ENCODE data around the gene WAPL. TPM values are rescaled to one million over a fixed set of nuclear protein-coding genes. Genes with fewer than 3 reads are reported as not detected.
"Not testable (repeated sequence)": the region's sequence is repeated elsewhere in the genome, so short reads cannot be mapped to it uniquely, and the experiment has no call there.

WAPL gene
- 80.3 TPM for total RNA-seq

DNA sequence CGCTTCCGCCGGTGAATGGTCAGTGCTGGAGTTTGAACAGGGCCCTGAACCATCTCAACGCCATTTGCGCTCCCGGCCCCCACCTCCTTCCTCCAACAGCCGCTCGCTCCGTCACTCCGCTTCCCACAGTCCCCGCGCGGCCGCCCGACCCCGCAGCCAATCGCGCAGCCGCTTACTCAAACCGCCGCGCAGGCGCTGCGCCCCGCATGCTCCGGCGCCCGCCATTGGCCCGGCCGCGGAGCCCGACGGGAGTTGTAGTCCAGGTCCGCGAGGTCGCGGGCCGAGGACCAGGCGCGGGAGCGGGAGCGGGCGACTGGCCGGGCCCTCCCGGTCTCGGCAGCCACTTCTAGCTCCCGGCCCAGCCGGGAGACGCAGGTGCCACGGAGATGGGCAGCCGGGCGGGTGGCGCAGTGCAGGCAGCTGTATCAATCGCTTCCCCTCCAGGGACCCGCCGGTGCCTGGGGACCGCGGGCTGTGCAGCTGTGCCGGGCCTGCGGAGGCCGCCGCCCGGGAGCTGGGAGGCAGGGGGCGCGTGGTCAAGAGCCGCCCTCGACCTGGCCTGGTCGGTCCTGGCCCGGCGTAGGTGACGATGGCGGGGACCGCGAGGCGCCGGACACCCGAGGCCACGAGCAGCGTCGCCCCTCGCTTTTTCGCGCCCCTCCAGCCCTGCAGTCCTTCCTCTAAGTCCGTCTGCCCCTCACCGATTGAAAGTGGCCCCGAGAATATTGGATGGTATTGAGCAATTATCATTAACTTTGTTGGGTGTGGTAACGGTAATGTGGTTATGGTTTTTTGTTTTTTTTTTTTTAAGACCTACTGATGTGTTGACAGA lies at the start of gene WAPL:
Gene WAPL, minus strand, starts transcription at position 115 of the 832 bp plus-strand sequence. CDS start 3,723 bp downstream, outside the sequence.
- peak; percentile 94 for DNase-seq

DNA sequence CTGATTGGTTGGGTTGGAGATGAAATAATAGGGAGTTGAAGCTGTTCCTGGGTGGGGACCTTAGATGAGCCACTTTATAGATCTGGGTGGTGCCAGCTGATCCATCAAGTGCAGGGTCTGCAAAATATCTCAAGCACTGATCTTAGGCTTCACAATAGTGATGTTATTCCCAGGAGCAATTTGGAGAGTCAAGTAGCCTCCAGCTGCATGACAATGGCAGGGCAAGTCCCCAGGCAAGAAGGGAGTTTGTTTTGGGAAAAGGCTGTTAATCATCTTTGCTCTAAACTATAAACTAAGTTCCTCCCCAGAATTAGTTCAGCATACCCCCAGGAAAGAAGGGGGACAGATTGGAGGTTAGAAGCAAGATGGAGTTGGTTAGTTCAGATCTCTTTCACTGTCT lies 47.7 kb upstream of the WAPL start:
- no peak for DNase-seq

- not testable (repeated sequence) for DNase-seq
These were observed 44.9 kb upstream of the WAPL start for GRCh38 chr10:86566518-86566917.

- DNase-seq = not testable (repeated sequence)
These were observed 41.7 kb upstream of the WAPL start for GRCh38 chr10:86563338-86563737.

DNA sequence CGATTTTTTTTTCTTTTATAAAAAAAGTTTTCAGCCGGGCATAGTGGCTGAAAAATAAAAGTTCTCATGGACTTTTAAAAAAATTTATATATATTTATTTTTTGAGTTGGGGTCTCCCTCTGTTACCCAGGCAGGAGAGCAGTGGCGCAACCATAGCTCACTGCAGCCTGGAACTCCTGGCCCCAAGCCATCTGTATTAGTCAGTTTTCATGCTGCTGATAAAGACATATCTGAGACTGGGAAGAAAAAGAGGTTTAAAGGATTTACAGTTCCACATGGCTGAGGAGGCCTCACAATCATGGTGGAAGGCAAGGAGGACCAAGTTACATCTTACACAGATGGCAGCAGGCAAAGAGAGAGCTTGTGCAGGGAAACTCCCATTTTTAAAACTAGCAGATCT lies 37.1 kb upstream of the WAPL start:
- not testable (repeated sequence) for DNase-seq

DNA sequence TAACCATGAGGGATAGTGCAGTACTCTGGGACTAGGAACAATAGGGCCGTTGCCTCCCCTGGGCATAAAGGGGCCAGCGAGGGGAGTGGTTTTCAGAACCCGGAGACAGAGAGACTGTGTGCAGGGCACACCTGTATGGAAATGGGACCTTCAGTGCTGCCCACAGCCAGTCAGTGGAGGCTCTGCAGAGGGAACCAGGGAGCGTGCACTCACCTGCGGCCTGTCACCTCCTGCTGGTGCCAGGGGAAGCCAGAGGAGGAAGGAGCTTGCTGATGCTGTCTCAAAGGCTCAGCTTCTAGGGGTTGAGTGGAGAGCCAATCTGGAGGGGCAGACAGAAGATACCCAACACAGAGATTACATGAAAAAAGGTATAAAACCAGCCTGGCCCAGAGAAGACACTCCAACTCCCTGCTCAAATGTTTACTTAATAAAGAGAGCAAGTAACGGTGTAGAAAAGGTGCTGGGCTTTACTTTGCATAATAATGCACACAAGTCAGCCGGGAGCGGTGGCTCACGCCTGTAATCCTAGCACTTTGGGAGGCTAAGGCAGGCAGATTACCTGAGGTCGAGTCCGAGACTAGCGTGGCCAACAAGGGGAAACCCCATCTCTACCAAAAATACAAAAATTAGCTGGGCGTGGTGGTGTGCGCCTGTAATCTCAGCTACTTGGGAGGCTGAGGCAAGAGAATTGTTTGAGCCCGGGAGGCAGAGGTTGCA lies 35.5 kb upstream of the WAPL start:
- DNase-seq = no peak

DNA sequence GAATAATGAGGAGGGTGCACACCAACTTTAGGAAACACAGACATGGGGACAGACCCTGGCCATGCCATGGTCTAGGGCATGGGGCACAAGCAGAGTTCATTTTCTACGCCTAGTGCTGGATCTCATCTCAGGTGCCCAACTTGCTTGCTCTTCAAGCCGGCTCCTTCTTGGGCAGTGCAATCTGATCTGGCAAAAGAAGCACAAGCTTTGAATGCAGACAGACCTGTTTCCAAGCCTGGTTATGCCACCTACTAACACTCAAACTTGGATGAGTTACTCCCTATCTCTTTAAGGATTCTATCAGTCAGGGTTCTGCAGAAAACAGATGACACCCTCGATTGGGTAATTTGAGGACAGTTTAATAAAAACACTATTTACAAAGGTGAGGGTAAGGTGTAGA lies 34.9 kb upstream of the WAPL start:
- no peak for DNase-seq

DNA sequence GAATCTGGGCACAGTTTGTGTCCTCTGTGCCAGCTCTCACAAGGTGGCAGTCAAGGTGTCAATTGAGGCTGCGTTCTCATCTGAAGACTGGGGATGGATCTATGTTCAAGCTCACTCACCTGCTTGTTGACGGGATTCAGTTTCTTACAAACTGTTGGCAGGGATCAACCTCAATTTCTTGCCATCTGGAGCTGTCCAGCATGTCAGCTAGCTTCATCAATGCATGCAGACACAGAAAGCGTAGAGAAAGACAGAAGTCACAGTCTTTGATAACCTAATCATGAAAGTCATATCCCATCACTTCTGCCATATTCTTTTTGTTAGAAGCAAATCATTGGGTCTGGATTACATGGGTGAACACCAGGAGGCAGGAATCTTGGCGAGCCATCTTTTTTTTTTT lies 32.0 kb upstream of the WAPL start:
- no peak for DNase-seq

DNA sequence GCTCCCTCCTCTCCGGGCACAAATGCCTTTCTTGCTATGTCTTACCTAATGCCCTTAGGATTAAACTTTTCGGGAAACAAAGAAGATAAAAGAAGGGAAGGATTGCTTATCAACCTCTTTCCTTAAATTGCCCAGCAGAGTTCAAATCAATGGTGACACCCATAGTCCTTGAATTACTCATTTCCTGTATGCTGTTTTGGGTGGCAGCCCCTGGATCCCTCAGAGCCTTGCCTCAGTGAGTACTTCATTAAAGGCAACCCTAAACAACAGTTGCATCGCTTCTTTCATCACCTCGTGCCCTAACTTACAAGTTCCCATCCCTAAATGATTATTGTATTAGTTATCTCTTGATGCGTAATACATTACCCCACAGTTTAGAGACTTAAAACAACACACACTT lies 31.6 kb upstream of the WAPL start:
- DNase-seq = no peak

- no peak for DNase-seq
These were observed 25.7 kb upstream of the WAPL start for GRCh38 chr10:86547296-86547695.

- no peak for DNase-seq
These were observed 23.5 kb upstream of the WAPL start for GRCh38 chr10:86545101-86545500.

DNA sequence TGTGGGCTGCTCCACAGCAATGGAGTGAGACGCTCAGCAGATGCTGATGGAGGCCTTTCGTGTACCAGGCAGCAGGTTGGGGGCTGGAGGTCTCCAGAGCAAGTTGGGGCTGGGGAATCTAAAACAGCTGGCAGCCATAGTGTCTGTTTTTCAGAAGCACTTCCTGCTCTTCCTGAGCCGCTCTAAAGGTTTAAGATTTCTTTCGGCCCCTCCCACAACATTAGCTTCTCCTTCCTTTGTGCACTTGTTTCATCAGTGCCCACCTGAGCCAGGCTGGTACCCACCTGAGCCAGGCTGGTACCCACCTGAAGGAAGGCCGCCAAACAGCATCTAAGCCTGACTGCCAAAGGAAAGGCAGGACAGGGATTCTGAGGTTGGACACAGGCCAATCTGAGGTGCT lies 18.4 kb upstream of the WAPL start:
- no peak for DNase-seq

- DNase-seq = no peak
These were observed 17.0 kb upstream of the WAPL start for GRCh38 chr10:86538547-86538946.

GRCh38 chr10:86538040-86538439 lies 16.4 kb upstream of the WAPL start:
- DNase-seq = not testable (repeated sequence)

DNA sequence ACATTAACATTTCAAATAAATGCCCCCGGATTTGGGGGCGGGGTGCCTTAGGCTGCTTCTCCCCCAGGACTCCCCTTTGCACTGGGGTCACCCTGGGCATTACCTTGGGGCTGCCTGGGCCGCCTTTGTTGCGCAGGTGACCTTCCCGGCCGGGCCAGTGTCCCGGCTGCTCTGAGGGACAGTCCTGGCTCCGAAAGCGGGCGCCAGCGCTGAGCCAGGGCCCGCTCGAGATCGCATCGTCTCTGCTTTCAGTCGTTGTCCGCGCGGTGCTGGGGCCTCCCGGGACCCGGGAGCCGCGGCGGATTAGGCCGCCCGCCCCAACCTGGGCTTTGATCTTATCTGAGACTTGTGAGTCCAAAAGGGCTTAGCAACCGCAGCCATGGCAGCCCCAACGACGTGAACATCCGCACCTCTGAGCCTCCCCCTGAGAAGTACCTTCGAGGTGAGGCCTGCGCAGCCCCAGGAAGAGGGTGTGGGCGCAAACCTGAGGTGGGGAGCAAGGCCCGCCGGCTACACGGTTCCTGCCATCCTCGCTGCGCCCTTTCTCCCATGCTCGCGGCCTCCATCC lies 14.8 kb upstream of the WAPL start:
- no peak for DNase-seq

GRCh38 chr10:86535132-86535882 lies 13.7 kb upstream of the WAPL start:
- DNase-seq = no peak

- no peak for DNase-seq
These were observed 11.7 kb upstream of the WAPL start for GRCh38 chr10:86533328-86533727.

DNA sequence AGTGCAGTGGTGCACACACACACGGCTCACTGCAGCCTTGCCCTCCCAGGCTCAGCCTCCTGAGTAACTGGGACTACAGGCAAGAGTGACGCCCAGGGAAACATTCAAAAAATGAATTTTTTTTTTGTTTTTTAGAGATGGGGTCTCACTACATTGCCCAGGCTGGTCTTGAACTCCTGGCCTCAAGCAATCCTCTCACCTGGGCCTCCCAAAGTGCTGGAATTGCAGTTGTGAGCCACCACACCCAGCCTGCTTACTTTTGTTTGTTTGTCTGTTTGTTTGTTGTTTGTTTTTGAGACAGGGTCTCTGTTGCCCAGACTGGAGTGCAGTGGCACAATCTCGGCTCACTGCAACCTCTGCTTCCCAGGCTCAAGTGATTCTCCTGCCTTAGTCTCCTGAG lies 7.1 kb upstream of the WAPL start:
- DNase-seq = not testable (repeated sequence)

DNA sequence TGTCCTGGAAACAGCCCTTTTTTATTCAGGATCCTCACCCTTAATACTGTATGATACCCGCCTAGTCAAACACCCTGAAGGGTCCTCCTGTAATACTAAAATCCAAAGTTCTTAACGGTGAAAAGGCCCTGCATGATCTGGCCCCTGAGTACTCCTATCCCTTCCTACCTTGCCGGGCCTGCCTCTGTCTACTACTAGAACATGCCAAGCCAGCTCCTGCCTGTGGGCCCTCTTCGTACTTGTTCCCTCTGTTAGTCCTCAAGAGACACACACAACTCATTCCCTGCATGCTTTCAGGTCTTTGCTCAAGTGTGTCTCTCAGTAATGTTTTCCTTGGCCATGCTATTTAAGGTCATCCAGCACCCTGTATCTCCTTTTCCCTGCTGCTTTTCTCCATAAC lies 5.0 kb upstream of the WAPL start:
- no peak for DNase-seq

- DNase-seq = not testable (repeated sequence)
These were observed 4.1 kb upstream of the WAPL start for GRCh38 chr10:86525713-86526112.

DNA sequence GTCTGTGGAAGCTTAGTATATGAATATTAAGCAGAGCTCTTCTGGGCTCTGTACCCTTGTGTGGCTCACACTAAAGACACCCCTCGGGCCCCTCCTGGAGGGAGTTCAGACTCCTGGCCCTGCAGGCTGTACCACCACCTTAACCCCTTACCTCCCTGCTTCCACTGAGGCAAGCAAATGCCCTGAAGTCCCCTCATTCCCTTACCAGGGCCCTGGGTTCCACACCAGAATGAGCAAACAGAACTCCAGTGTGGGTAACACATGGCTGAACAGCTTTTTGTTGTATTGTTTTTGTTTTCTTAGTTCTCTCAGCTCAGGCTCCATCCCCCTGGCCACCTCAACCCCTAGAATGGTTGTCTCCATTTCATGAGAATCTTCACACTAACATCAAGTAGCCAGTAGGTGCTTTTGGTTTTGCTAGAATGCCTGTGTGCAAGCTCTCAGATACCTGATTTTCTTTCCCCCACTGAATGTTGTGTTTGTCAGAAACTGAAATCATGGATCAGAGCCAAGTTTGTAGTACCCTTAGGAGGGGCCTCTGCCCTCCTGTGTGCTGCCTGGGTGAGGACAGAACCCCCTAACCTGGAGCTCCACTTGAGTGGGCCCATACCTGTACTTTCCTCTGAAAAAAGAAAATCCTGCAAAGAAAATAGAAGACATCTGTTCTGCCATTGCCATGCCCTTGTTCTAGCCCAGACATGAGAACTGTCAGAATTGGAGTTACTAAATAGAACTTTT lies 2.8 kb upstream of the WAPL start:
- DNase-seq = no peak

GRCh38 chr10:86523348-86523747 lies 1.8 kb upstream of the WAPL start:
- DNase-seq = no peak
